HG03565 (cell line): ENCODE measurements around the gene SLC7A8.

ENCODE experiments used
- ATAC-seq: cut with Tn5 transposase; IDR thresholded peaks from one replicate; pipeline ENCODE4 v1.9.1; 2021; ENCODE audit warnings: mild to moderate bottlenecking, moderate library complexity; ENCODE audit not compliant: unreplicated experiment

The SLC7A8 gene

GRCh38 chr14:23099212-23099861 is 84.1 kb downstream of the SLC7A8 start:
- ATAC-seq, result no peak

- ATAC-seq, result no peak
Measured at GRCh38 chr14:23097786-23098185, 85.7 kb downstream of the SLC7A8 start.

- ATAC-seq, result peak; percentile 92
Measured at GRCh38 chr14:23095196-23096108, 88.0 kb downstream of the SLC7A8 start, which contains the start of gene C14orf119. Gene C14orf119, plus strand, starts transcription at chr14:23095505. Its CDS starts 2,154 bp downstream, at chr14:23097659.

GRCh38 chr14:23094666-23095195 is 88.7 kb downstream of the SLC7A8 start, which contains the start of gene ACIN1:
Gene ACIN1, minus strand, starts transcription at chr14:23095136. Its CDS starts 24 bp downstream, at chr14:23095112.
- ATAC-seq, result peak; percentile 14

- no peak for ATAC-seq
Measured at GRCh38 chr14:23093991-23094665, 89.3 kb downstream of the SLC7A8 start.

GRCh38 chr14:23093526-23093925 is 89.9 kb downstream of the SLC7A8 start:
- no peak for ATAC-seq

GRCh38 chr14:23093104-23093503 is 90.4 kb downstream of the SLC7A8 start:
- no peak for ATAC-seq

GRCh38 chr14:23091294-23092225 is 91.9 kb downstream of the SLC7A8 start:
- ATAC-seq, result no peak

- ATAC-seq, result no peak
Measured at GRCh38 chr14:23090254-23090636, 93.2 kb downstream of the SLC7A8 start.

- no peak for ATAC-seq
Measured at GRCh38 chr14:23089498-23090253, 93.8 kb downstream of the SLC7A8 start.

- no peak for ATAC-seq
Measured at GRCh38 chr14:23086565-23086964, 96.9 kb downstream of the SLC7A8 start.

GRCh38 chr14:23085458-23085857 is 98.0 kb downstream of the SLC7A8 start:
- no peak for ATAC-seq

GRCh38 chr14:23080474-23080873 is 103.0 kb downstream of the SLC7A8 start:
- no peak for ATAC-seq

GRCh38 chr14:23079716-23080115 is 103.7 kb downstream of the SLC7A8 start:
- no peak for ATAC-seq

GRCh38 chr14:23078692-23079116 is 104.8 kb downstream of the SLC7A8 start:
- no peak for ATAC-seq

GRCh38 chr14:23077962-23078361 is 105.5 kb downstream of the SLC7A8 start:
- no peak for ATAC-seq

GRCh38 chr14:23076785-23077408 is 106.6 kb downstream of the SLC7A8 start:
- no peak for ATAC-seq
